ENCODE measurements around the gene ADAM23.

The ADAM23 gene

DNA sequence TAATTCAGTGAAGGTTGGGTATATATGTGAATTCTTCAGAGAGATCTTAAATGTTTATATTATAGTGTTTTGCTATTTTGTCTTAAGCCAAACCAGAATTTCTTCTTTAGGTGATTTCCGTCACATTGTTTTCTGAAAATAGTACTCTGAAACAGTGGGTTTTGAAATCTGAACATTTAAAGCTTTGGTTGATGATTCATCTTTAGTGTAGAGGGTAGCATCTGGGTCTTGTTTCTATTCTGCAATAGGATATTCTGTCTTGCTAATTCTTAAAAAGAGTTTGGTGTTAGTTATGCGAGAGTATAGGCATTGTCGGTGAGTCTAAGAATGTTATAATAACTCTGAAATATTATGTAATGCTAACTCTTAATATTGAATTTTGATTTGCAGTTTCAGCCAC lies 129.4 kb downstream of the ADAM23 start:
- DNase-seq: no peak

GRCh38 chr2:206573793-206574192 lies 130.5 kb downstream of the ADAM23 start:
- DNase-seq: no peak

GRCh38 chr2:206584323-206585116 lies 141.2 kb downstream of the ADAM23 start:
- no peak for DNase-seq

GRCh38 chr2:206585335-206585734 lies 142.0 kb downstream of the ADAM23 start:
- peak; percentile 4 for DNase-seq

DNA sequence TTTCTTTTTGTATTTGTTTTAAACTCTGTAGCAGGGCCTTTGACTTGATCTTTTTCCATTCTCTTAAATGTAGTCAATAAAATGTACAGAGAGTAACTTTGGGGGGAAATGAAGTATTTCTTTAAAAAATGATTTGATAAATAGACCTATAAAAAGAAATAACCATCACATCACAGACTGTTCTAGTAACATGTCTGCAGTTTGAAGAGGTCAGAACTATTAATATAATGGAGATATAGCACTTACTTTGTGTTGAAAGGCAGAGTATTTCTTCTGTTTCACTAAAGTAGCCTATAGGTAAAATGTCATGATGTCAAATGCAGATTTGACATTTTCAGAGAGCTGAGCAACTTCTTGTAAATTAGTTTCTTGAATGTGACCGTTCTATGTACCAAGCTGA lies 143.3 kb downstream of the ADAM23 start:
- DNase-seq: no peak

DNA sequence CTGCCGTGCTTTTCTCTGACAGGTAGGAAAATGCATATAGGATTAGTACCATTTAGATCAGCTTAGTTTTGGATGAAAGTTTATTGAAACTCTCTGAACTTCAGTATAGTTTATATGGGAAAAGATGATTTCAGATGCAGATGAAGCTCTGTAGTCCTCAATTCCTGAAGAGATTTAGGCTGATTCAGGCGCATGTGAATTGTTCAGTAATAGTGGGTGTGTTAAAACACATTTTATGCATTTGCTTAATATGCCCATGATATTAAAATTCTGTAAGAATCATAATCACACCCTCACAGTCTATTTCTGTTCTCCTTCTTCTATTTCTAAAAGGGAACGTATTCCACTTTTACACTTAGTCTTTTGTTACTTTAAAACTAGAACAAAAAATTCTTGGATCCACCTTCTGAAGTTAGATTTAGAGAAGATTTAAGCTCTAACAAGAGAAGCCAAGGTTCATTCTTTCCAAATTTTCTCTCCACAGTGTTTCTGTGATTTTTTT lies 154.4 kb downstream of the ADAM23 start:
- no peak for DNase-seq

- DNase-seq: no peak
Observed at GRCh38 chr2:206603243-206603642, 159.9 kb downstream of the ADAM23 start.

GRCh38 chr2:206610451-206610850 lies 167.1 kb downstream of the ADAM23 start:
- DNase-seq: no peak

GRCh38 chr2:206611191-206611590 lies 167.9 kb downstream of the ADAM23 start:
- no peak for DNase-seq

DNA sequence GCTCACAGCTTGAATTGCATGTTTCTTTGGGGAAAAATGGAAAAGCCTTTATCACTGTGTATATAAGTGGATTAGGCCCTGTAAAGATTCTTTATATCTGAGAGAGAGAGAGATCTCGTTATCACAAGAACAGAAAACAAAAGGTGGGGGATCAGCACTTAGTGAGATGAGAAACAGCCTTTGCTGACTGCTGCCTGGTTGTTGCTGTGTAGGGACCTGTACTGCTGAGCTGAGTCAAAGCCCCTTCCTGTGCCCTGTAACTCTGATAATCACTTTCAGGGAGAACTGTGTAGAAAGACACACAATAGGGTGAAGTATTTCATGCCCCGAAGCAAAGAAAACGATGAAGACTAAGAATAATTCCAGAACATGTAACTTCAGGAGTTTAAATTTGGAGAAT lies 168.4 kb downstream of the ADAM23 start:
- DNase-seq: no peak

DNA sequence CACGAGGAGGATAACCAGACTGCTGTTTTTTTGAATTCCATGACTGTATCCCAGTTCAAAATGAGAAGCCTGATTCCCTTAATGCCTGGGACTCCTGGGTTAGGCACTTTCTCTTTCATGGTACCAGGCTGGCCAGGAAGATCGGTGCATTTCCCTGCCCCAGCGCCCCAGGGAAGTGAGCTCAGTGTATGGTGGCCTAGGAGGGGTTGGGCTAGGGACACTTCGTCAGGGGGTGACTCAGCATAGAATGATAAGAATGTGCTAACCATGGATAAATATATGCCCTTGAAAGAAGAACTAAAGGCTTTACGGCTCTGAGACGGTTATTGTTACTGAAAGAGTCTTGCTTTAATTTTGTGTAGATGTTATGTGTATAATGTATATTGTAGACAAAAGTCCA lies 171.5 kb downstream of the ADAM23 start:
- DNase-seq: no peak

DNA sequence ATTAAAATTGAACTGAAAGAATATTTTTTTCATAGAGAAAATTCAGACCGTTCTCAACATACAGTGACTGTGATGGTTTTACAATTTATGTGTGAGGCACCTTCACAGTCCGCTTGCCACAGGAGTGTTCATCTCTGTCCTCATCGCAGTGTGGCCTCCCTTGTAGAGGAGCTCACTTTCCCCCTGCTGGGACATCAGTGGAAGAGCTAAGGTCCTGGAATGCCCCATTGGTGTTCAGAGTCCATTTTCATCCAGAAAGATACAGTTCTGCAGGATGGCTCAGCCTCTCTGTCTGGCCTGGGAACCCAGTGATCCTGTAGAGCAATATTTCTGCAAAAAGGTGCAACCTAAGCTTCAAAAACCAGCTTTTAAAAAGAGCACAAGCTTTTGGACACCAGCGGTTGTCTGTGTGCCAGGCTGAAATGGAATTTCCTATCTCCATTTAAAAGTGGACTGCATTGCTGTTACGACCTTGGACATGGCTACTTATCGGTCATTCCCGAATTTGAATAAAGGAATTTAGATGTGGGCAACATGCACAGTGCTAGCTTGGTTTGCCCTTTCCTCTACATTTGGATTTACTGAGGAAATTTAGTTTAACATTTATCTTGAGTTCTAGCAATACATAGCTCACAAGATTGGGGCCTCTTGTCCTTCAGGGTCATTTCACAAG lies 172.2 kb downstream of the ADAM23 start:
- peak; percentile 48 for DNase-seq

GRCh38 chr2:206616151-206616550 lies 172.8 kb downstream of the ADAM23 start:
- peak; percentile 53 for DNase-seq

GRCh38 chr2:206619011-206619410 lies 175.7 kb downstream of the ADAM23 start:
- DNase-seq: no peak

DNA sequence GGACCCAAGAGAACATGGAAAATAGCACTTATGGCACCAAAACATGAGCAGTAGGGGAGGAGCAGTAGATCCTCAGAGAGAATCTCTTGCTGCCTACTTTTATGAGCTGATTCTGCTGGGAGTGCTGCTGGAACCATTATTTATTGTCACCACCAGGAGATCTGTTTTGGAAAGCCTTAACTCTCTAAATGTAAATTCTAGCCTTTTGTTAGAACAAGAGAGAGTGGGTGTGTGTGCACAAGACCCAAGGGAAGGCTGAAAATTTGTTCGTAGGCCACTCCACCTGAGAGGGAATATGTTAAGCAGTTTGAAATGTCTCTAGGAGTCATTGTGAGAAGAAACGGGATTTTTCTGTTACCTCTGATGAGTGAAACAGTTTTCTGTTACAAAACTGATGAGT lies 182.8 kb downstream of the ADAM23 start:
- DNase-seq: no peak

- DNase-seq: peak; percentile 19
Observed at GRCh38 chr2:206627632-206628031, 184.3 kb downstream of the ADAM23 start.

DNA sequence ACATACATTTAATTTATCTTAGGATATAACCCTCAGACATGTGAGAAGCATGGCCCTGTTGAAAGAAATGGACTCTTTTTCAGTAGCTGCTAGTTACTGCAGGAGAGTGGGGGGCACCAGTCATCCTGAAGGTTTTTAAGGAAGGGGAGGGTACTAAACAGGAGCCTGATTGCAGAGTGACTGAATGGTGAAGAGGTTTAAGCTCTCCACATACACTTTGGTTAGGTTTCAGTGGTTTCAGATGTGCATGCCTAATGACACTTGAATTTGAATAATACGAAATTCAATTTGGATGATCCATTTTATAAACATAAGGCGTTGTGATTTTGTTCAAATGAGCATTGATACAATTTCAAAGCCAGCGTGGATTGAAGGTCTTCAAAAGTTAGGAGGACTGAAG lies 188.0 kb downstream of the ADAM23 start:
- DNase-seq: no peak

DNA sequence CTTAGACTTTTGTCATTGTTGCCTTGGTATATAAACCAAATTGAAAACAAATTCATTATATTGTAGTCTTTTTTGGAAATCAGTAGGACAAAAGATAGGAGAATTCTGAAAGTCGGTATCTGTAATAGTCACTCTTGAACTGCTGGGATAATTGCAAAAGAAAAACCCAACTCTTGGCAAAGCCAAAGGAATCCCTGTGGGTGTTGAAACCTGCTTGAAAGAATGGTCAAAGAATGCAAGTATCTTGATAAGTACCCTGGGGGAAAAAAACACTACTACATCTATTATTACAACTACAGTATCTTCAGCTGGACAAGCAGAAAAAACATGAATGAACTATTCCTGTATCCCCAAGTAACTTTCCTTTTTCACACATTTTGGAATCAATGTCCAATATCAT lies 191.7 kb downstream of the ADAM23 start:
- no peak for DNase-seq

GRCh38 chr2:206639636-206640035 lies 196.3 kb downstream of the ADAM23 start:
- DNase-seq: no peak

DNA sequence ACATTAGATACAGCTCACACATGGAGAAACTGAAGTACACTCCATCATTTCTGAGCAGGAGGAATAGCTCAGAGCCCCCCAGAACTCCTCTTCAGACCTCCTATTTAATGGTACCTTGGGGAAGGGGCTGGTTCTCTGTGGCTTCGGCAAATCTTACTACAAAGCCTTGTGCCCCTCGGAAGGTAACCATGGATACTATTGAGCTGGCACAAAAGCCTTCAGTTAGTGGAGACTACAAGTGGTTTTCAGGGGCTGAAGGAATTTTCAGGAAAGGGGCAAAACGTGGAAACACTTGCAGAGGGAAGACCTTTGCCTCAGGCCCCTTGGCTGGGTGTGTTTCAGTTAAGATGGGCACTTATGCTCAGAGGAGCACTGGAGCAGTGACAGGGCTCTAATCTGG lies 197.9 kb downstream of the ADAM23 start:
- no peak for DNase-seq

GRCh38 chr2:206642075-206643025 lies 199.0 kb downstream of the ADAM23 start, which contains the start of gene FAM237A:
Gene FAM237A (plus strand): TSS chr2:206642487. CDS start chr2:206644237, 1,750 bp downstream.
- peak; percentile 78 for DNase-seq

GRCh38 chr2:206647985-206648384 lies 204.7 kb downstream of the ADAM23 start:
- DNase-seq: no peak

GRCh38 chr2:206657087-206657486 lies 213.8 kb downstream of the ADAM23 start:
- no peak for DNase-seq

All from DMS53 (cell line).